ENCODE data around the gene KIF1B. TPM values are rescaled to one million over a fixed set of nuclear protein-coding genes. Genes with fewer than 3 reads are reported as not detected.

The KIF1B gene
- total and polyA plus RNA-seq, 10 of the 15 experiments (the other 5 are each of a cell fraction or from before 2014, with no cell fraction given) = 2.1 to 16.5 (median 8.7) TPM

- BruUV-seq (replicated peaks) = no TSS peak
- DNase-seq (ENCODE audit: low read depth, low spot score) (no peak), ATAC-seq (peak; percentile 45), FAIRE-seq (no peak)
- no peak overlapping the region for H3K27ac ChIP-seq (ENCODE audit: control insufficient read depth, insufficient read depth)
- RAD21 ChIA-PET (ENCODE audit: unreplicated experiment) = no interaction called here
- 64% methylated on average over 6 of the region's 6 CpGs for WGBS (ENCODE audit: insufficient coverage, insufficient replicate concordance, low lambda C conversion rate, missing lambda C conversion rate)
- no peak overlapping the region for H3K4me2 ChIP-seq (ENCODE audit: control insufficient read depth, insufficient read depth)
- H3K27me3 ChIP-seq (replicated peaks in 1 of 2; ENCODE audit: control insufficient read depth in 2 of 2, insufficient read depth in 2 of 2, low read length in 1 of 2) = no peaks in the 10 kb centered on the region
- H2AFZ ChIP-seq (ENCODE audit: control insufficient read depth, low read depth, low read length) = no peak overlapping the region
- TF ChIP-seq, protein P1, sequence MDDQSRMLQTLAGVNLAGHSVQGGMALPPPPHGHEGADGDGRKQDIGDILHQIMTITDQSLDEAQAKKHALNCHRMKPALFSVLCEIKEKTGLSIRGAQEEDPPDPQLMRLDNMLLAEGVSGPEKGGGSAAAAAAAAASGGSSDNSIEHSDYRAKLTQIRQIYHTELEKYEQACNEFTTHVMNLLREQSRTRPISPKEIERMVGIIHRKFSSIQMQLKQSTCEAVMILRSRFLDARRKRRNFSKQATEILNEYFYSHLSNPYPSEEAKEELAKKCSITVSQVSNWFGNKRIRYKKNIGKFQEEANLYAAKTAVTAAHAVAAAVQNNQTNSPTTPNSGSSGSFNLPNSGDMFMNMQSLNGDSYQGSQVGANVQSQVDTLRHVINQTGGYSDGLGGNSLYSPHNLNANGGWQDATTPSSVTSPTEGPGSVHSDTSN (IDR thresholded peaks at IDR 0.05; ENCODE audit: insufficient replicate concordance, low read depth, low read length) = peak; percentile 26
- TF ChIP-seq, protein P2, sequence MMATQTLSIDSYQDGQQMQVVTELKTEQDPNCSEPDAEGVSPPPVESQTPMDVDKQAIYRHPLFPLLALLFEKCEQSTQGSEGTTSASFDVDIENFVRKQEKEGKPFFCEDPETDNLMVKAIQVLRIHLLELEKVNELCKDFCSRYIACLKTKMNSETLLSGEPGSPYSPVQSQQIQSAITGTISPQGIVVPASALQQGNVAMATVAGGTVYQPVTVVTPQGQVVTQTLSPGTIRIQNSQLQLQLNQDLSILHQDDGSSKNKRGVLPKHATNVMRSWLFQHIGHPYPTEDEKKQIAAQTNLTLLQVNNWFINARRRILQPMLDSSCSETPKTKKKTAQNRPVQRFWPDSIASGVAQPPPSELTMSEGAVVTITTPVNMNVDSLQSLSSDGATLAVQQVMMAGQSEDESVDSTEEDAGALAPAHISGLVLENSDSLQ (IDR thresholded peaks at IDR 0.05) = peak; percentile 81
- no peak for TF ChIP-seq IKZF2 (IDR thresholded peaks at IDR 0.05)
- H3K4me1 ChIP-seq (ENCODE audit: control insufficient read depth, insufficient read depth, low read length) = no peaks in the 10 kb centered on the region; the same call in 1 of the 2 replicates
- SMC1A ChIA-PET (ENCODE audit: uncharacterized antibody, unreplicated experiment) = interaction anchor here (2.0 kb wide), 1 partner anchor 12 kb away, joined by 5 read pairs; no protein-coding TSS in a partner anchor
- CTCF ChIA-PET = interaction anchor here (3.1 kb wide), 1 partner anchor 100 kb away, joined by 13 read pairs; the partner anchor contains the start of gene KIF1B
- intact Hi-C loops (cut with micrococcal nuclease; ENCODE audit: unreplicated experiment) (no loop called here), in situ Hi-C loops (cut with MboI) (no loop called here)
- H4K20me1 ChIP-seq (ENCODE audit: control insufficient read depth, insufficient read depth) = no peaks in the 10 kb centered on the region
- H3K79me2 ChIP-seq (ENCODE audit: control insufficient read depth, insufficient read depth, low read length) = no peaks in the 10 kb centered on the region
- no peak overlapping the region for H3K4me3 ChIP-seq
- no peaks in the 10 kb centered on the region for H3K36me3 ChIP-seq (ENCODE audit: control insufficient read depth in 2 of 2, insufficient read depth in 2 of 2, low read length in 1 of 2)
- no peaks in the 10 kb centered on the region for H3K9me3 ChIP-seq (replicated peaks; ENCODE audit: control insufficient read depth, insufficient read depth, low read length)
- POLR2A ChIA-PET = interaction anchor here (0.6 to 1.4 kb wide), 2 partner anchors 17 to 32 kb away, joined by 3 read pairs; no protein-coding TSS in a partner anchor
- H3K9ac ChIP-seq (ENCODE audit: control insufficient read depth, insufficient read depth, low read length) = no peak overlapping the region
These were observed 99.1 kb downstream of the KIF1B start for GRCh38 chr1:10309243-10310011.
